SK-N-SH (cell line): ENCODE data around the gene ARHGDIA. TPM values are rescaled to one million over a fixed set of nuclear protein-coding genes. Genes with fewer than 3 reads are reported as not detected.

Experiments used
- CTCF ChIA-PET: fragments of 300-600, 350-600 bp; formaldehyde crosslinking; extraction: SDS; loops from one replicate; lab custom pipeline; 2021; lab: Yijun Ruan, JAX
- POLR2A ChIA-PET: fragments of 350-600 bp; sonication (Branson Sonifier 250); formaldehyde crosslinking; extraction: SDS; loops from one replicate; lab custom pipeline; 2020; ENCODE audit warnings: antibody characterized with exemption, inconsistent platforms; lab: Yijun Ruan, JAX
- DNase-seq: peaks from one replicate; pipeline ENCODE4 v3.0.0; 2012
- H2AFZ ChIP-seq: fragments of 200-600 bp; sonication (generic); 2 replicates; pipeline ENCODE4 v1.8.1; 2016; ENCODE audit warnings: antibody characterized with exemption, mild to moderate bottlenecking, low read depth
- H3F3A ChIP-seq: fragments of 200-600 bp; sonication (generic); replicated peaks from 2 replicates; pipeline ENCODE3; 2016; ENCODE audit warnings: antibody characterized with exemption, mild to moderate bottlenecking; ENCODE audit not compliant: insufficient read depth
- H3K27ac ChIP-seq, 2 experiments: fragments of 200-500 bp in 1 of 2; fragments of 200-600 bp in 1 of 2; sonication (Bioruptor generic) in 1 of 2; sonication (generic), shearing (Covaris generic) in 1 of 2; 2 replicates each; pipeline versions ENCODE4 v1.5.1 to v1.6.1; 2014 to 2016; ENCODE audit warnings: low read depth in 2 of 2, inconsistent platforms in 1 of 2, low read length in 1 of 2, mild to moderate bottlenecking in 1 of 2, mixed read lengths in 1 of 2
- H3K27me3 ChIP-seq: fragments of 200-600 bp; sonication (generic), shearing (Covaris generic); 2 replicates; pipeline ENCODE4 v1.6.1; 2016; ENCODE audit warnings: mixed run types; ENCODE audit not compliant: insufficient read depth
- H3K36me3 ChIP-seq, 2 experiments: fragments of 200-500 bp in 1 of 2; fragments of 200-600 bp in 1 of 2; sonication (Bioruptor generic) in 1 of 2; sonication (generic) in 1 of 2; replicated peaks in 1 of 2; 2 replicates each; pipeline versions ENCODE3 to v1.5.1; 2014 to 2016; ENCODE audit warnings: low read length in 1 of 2, mild to moderate bottlenecking in 1 of 2; ENCODE audit not compliant: insufficient read depth in 2 of 2, control insufficient read depth in 1 of 2
- H3K4me1 ChIP-seq, 2 experiments: fragments of 200-500 bp in 1 of 2; fragments of 200-600 bp in 1 of 2; sonication (Bioruptor generic) in 1 of 2; sonication (generic), shearing (Covaris generic) in 1 of 2; 2 replicates each; pipeline versions ENCODE4 v1.5.1 to v1.6.1; 2014 to 2016; ENCODE audit warnings: low read depth in 1 of 2, low read length in 1 of 2, mixed run types in 1 of 2; ENCODE audit not compliant: insufficient read depth in 2 of 2, control insufficient read depth in 1 of 2
- H3K4me2 ChIP-seq: fragments of 200-600 bp; sonication (generic), shearing (Covaris generic); 2 replicates; pipeline ENCODE4 v1.6.1; 2017; ENCODE audit warnings: mixed run types
- H3K4me3 ChIP-seq, 2 experiments: fragments of 200-500 bp in 1 of 2; fragments of 200-600 bp in 1 of 2; sonication (Bioruptor generic) in 1 of 2; sonication (generic), shearing (Covaris generic) in 1 of 2; 2 replicates each; pipeline versions ENCODE4 v1.5.1 to v1.8.1; 2014 to 2016; ENCODE audit warnings: low read depth in 2 of 2, inconsistent platforms in 1 of 2, low read length in 1 of 2, mild to moderate bottlenecking in 1 of 2, mixed read lengths in 1 of 2, moderate library complexity in 1 of 2
- H3K79me2 ChIP-seq: fragments of 200-600 bp; sonication (generic); 2 replicates; pipeline ENCODE4 v1.8.1; 2017; ENCODE audit warnings: mild to moderate bottlenecking; ENCODE audit not compliant: insufficient read depth
- H3K9ac ChIP-seq: fragments of 200-600 bp; sonication (generic); 2 replicates; pipeline ENCODE4 v1.6.1; 2017; ENCODE audit warnings: mixed run types
- H3K9me2 ChIP-seq: fragments of 200-600 bp; sonication (generic); 2 replicates; pipeline ENCODE4 v1.6.1; 2017; ENCODE audit warnings: mixed run types
- H3K9me3 ChIP-seq: fragments of 200-600 bp; sonication (generic); 2 replicates; pipeline ENCODE4 v1.6.1; 2017; ENCODE audit warnings: mixed run types, mild to moderate bottlenecking, moderate library complexity
- H4K20me1 ChIP-seq: fragments of 200-600 bp; sonication (generic); 2 replicates; pipeline ENCODE4 v1.6.1; 2017; ENCODE audit warnings: mild to moderate bottlenecking, mixed run types; ENCODE audit not compliant: insufficient read depth
- CHD2 ChIP-seq: fragments of 150-350 bp; IDR thresholded peaks from 2 replicates; pipeline ENCODE4 v1.6.1; 2018; ENCODE audit warnings: low read length; ENCODE audit not compliant: partially characterized antibody
- EP300 ChIP-seq, 2 experiments: IDR thresholded peaks; 2 replicates each; pipeline versions ENCODE4 v1.4.0 to v1.6.1; 2012; ENCODE audit warnings: borderline replicate concordance in 1 of 2, low read depth in 1 of 2, low read length in 1 of 2
- FOSL2 ChIP-seq: IDR thresholded peaks from 2 replicates; pipeline ENCODE4 v1.4.0; 2012; ENCODE audit warnings: low read depth, mild to moderate bottlenecking, moderate library complexity, borderline replicate concordance
- GABPA ChIP-seq: IDR thresholded peaks from 2 replicates; pipeline ENCODE4 v1.4.0; 2012; ENCODE audit warnings: low read depth, mild to moderate bottlenecking
- GATA2 ChIP-seq: sonication (generic); formaldehyde crosslinking; IDR thresholded peaks from 2 replicates; pipeline ENCODE4 v1.5.0; 2020; ENCODE audit warnings: mild to moderate bottlenecking, missing genetic modification reagents
- MEF2A ChIP-seq: IDR thresholded peaks from 2 replicates; pipeline ENCODE4 v1.4.0; 2012; ENCODE audit warnings: low read depth, borderline replicate concordance
- MXI1 ChIP-seq: IDR thresholded peaks from 2 replicates; pipeline ENCODE4 v1.6.1; 2012; ENCODE audit warnings: mild to moderate bottlenecking, low read depth, low read length, improper control_type of control experiment
- POLR2AphosphoS5 ChIP-seq: IDR thresholded peaks from 2 replicates; pipeline ENCODE4 v1.6.1; 2012; ENCODE audit warnings: low read depth, low read length
- RXRA ChIP-seq: IDR thresholded peaks from 2 replicates; pipeline ENCODE4 v1.4.0; 2012; ENCODE audit warnings: low read depth, mild to moderate bottlenecking, borderline replicate concordance
- SIN3A ChIP-seq: IDR thresholded peaks from 2 replicates; pipeline ENCODE4 v1.6.1; 2012; ENCODE audit warnings: low read depth, mild to moderate bottlenecking, low read length, moderate library complexity, borderline replicate concordance
- SMC3 ChIP-seq: IDR thresholded peaks from 2 replicates; pipeline ENCODE4 v1.6.1; 2012; ENCODE audit warnings: low read depth, low read length, improper control_type of control experiment
- TAF1 ChIP-seq: IDR thresholded peaks from 2 replicates; pipeline ENCODE4 v1.6.1; 2012; ENCODE audit warnings: low read depth, mild to moderate bottlenecking, low read length, moderate library complexity, borderline replicate concordance
- TCF12 ChIP-seq: IDR thresholded peaks from 2 replicates; pipeline ENCODE4 v1.4.0; 2012
- YY1 ChIP-seq: IDR thresholded peaks from 2 replicates; pipeline ENCODE4 v1.4.0; 2012; ENCODE audit warnings: low read depth, mild to moderate bottlenecking
- WGBS: methylation state at CpG from one replicate; pipeline ENCODE4 v1.1.6; 2017; ENCODE audit warnings: low lambda C conversion rate; 5-methylcytosine and 5-hydroxymethylcytosine counted together
- polyA plus RNA-seq, 3 experiments: library from polyadenylated mRNA; depleted of rRNA; stranded (reverse); fragments of >200 nt; gene quantifications; 2 replicates each; pipeline ENCODE4 v1.2.3, GENCODE V29; 2012
- TF ChIP-seq, protein P1 (sequence below): fragments of 200-600 bp; sonication (generic); IDR thresholded peaks from 2 replicates; pipeline ENCODE4 v1.6.1; 2017; ENCODE audit warnings: antibody characterized with exemption, mild to moderate bottlenecking, moderate library complexity
- TF ChIP-seq, protein P2 (sequence below): fragments of 150-350 bp; IDR thresholded peaks from 2 replicates; pipeline ENCODE4 v1.6.1; 2016; ENCODE audit warnings: mild to moderate bottlenecking, low read depth, low read length
- TF ChIP-seq, protein P3 (sequence below): IDR thresholded peaks from 2 replicates; pipeline ENCODE4 v1.4.0; 2012; ENCODE audit warnings: low read depth, borderline replicate concordance

ARHGDIA gene
- polyA plus RNA-seq, 1 of the 3 experiments (the other 2 are of a cell fraction), result 385 TPM

DNA sequence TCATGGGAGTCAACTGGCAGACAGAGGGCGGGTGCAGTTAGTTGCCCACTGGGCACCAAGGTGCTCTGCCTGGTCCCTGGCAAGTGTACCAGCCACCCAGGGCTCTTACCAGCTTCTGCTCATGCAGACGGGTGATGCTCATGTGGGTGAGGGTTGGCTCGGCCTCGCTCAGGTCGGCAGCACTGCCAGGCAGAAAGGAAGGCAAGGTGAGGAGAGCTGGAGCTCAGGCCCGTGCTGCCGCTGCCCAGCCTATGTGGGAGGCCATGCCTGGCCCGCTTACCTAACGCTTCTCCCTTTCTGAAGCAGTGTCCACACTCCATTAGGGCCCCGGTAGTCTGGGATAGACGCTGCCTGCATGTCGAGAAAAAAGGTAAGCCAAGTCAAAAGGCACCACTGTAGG is 44.2 kb upstream of the ARHGDIA start:
- Histone ChIP-seq H3K27me3 (no peaks in the 10 kb centered on the region), H3K9me2 (no peaks in the 10 kb centered on the region), H2AFZ (no peak overlapping the region), H3K27ac (no peak overlapping the region), H3K4me2 (no peak overlapping the region), H3K4me3 (no peak overlapping the region), H3K79me2 (peaks cover 55% of the 10 kb centered on the region), H4K20me1 (peaks cover 53% of the 10 kb centered on the region), H3K9me3 (no peaks in the 10 kb centered on the region), H3K4me1 (peaks cover 10 to 30% of the 10 kb centered on the region in 2 experiments), H3K9ac (no peak overlapping the region), H3K36me3 (peaks cover 21 to 62% of the 10 kb centered on the region in 2 experiments), H3F3A (peaks cover 28% of the 10 kb centered on the region)
- ChIA-PET POLR2A (interaction anchor here (1.0 kb wide), 1 partner anchor 106 kb away, joined by 3 read pairs; no protein-coding TSS in a partner anchor), CTCF (interaction anchor here (1.0 to 3.4 kb wide), 3 partner anchors 12 to 106 kb away, joined by 3 to 22 read pairs (median 3); partner anchors contain the start of gene MAFG)
- DNase-seq, result no peak
- WGBS, result 92% methylated on average over 12 of the region's 12 CpGs
- no peak for TF ChIP-seq MEF2A
- no peak for TF ChIP-seq TCF12
- TF ChIP-seq MXI1, result no peak
- TF ChIP-seq EP300 (IDR thresholded peaks at IDR 0.05; ENCODE audit: borderline replicate concordance in 1 of 2, low read depth in 1 of 2, low read length in 1 of 2), result no peak
- TF ChIP-seq, protein P1, sequence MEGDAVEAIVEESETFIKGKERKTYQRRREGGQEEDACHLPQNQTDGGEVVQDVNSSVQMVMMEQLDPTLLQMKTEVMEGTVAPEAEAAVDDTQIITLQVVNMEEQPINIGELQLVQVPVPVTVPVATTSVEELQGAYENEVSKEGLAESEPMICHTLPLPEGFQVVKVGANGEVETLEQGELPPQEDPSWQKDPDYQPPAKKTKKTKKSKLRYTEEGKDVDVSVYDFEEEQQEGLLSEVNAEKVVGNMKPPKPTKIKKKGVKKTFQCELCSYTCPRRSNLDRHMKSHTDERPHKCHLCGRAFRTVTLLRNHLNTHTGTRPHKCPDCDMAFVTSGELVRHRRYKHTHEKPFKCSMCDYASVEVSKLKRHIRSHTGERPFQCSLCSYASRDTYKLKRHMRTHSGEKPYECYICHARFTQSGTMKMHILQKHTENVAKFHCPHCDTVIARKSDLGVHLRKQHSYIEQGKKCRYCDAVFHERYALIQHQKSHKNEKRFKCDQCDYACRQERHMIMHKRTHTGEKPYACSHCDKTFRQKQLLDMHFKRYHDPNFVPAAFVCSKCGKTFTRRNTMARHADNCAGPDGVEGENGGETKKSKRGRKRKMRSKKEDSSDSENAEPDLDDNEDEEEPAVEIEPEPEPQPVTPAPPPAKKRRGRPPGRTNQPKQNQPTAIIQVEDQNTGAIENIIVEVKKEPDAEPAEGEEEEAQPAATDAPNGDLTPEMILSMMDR, result no peak
- TF ChIP-seq GABPA, result no peak
- TF ChIP-seq YY1, result no peak
- no peak for TF ChIP-seq TAF1
- no peak for TF ChIP-seq SMC3
- TF ChIP-seq, protein P2, sequence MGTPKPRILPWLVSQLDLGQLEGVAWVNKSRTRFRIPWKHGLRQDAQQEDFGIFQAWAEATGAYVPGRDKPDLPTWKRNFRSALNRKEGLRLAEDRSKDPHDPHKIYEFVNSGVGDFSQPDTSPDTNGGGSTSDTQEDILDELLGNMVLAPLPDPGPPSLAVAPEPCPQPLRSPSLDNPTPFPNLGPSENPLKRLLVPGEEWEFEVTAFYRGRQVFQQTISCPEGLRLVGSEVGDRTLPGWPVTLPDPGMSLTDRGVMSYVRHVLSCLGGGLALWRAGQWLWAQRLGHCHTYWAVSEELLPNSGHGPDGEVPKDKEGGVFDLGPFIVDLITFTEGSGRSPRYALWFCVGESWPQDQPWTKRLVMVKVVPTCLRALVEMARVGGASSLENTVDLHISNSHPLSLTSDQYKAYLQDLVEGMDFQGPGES, result no peak
- TF ChIP-seq GATA2 (CRISPR knock-in tag), result no peak
- TF ChIP-seq, protein P3, sequence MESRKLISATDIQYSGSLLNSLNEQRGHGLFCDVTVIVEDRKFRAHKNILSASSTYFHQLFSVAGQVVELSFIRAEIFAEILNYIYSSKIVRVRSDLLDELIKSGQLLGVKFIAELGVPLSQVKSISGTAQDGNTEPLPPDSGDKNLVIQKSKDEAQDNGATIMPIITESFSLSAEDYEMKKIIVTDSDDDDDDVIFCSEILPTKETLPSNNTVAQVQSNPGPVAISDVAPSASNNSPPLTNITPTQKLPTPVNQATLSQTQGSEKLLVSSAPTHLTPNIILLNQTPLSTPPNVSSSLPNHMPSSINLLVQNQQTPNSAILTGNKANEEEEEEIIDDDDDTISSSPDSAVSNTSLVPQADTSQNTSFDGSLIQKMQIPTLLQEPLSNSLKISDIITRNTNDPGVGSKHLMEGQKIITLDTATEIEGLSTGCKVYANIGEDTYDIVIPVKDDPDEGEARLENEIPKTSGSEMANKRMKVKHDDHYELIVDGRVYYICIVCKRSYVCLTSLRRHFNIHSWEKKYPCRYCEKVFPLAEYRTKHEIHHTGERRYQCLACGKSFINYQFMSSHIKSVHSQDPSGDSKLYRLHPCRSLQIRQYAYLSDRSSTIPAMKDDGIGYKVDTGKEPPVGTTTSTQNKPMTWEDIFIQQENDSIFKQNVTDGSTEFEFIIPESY, result no peak
- TF ChIP-seq CHD2, result no peak
- TF ChIP-seq FOSL2, result no peak
- no peak for TF ChIP-seq POLR2AphosphoS5
- TF ChIP-seq RXRA, result no peak
- no peak for TF ChIP-seq SIN3A
